Osteocyte (in vitro differentiated cells): ENCODE measurements around the gene OSBPL6. TPM values are rescaled to one million over a fixed set of nuclear protein-coding genes. Genes with fewer than 3 reads are reported as not detected.
"Not testable (repeated sequence)": the region's sequence is repeated elsewhere in the genome, so short reads cannot be mapped to it uniquely, and the experiment has no call there.

Experiments used
- DNase-seq: peaks from one replicate; pipeline ENCODE4 v3.0.0; 2021; ENCODE audit warnings: mixed read lengths; ENCODE audit not compliant: unreplicated experiment; ENCODE audit errors: extremely low spot score
- H3K27ac Mint-ChIP-seq: one replicate; pipeline ENCODE4 v1.8.0; 2021; ENCODE audit warnings: mild to moderate bottlenecking, mixed read lengths; ENCODE audit not compliant: unreplicated experiment
- H3K27me3 Mint-ChIP-seq: one replicate; pipeline ENCODE4 v1.8.0; 2021; ENCODE audit warnings: mixed read lengths; ENCODE audit not compliant: unreplicated experiment
- H3K36me3 Mint-ChIP-seq: one replicate; pipeline ENCODE4 v1.8.0; 2021; ENCODE audit warnings: mixed read lengths; ENCODE audit not compliant: unreplicated experiment
- H3K4me1 Mint-ChIP-seq: one replicate; pipeline ENCODE4 v1.8.0; 2021; ENCODE audit warnings: mixed read lengths; ENCODE audit not compliant: unreplicated experiment
- H3K4me3 Mint-ChIP-seq: one replicate; pipeline ENCODE4 v1.8.0; 2021; ENCODE audit warnings: mild to moderate bottlenecking, moderate library complexity, mixed read lengths; ENCODE audit not compliant: unreplicated experiment
- H3K9me3 Mint-ChIP-seq: one replicate; pipeline ENCODE4 v1.8.0; 2021; ENCODE audit warnings: mixed read lengths; ENCODE audit not compliant: unreplicated experiment
- CTCF ChIP-seq: fragments of 200-600 bp; sonication (generic); IDR thresholded peaks from 2 replicates; pipeline ENCODE4 v1.5.0; 2021; ENCODE audit warnings: antibody characterized with exemption, mild to moderate bottlenecking, moderate library complexity
- long read RNA-seq: library from polyadenylated mRNA; unstranded; transcript quantifications from one replicate; pipeline ENCODE4 v2.0.0, GENCODE V29; 2021
- total RNA-seq: library from RNA; stranded (reverse); gene quantifications from 2 replicates; pipeline ENCODE4 v1.2.1, GENCODE V29; 2021

Gene OSBPL6
- 3.7 and 3.9 TPM in 2 replicates for total RNA-seq
- long read RNA-seq, full-length matches to known transcripts, result 19 of 55 reads
- long read RNA-seq, partial matches to known transcripts, result 10 of 55 reads
- long read RNA-seq, other reads (novel, unspliced or antisense), result 26 of 55 reads

- peak within 1 kb of the TSS; percentile 86 for H3K4me3 Mint-ChIP-seq
- H3K4me1 Mint-ChIP-seq, result peaks cover 15% of the 10 kb centered on the region
- H3K9me3 Mint-ChIP-seq, result no peaks in the 10 kb centered on the region
- TF ChIP-seq CTCF, result peak; percentile 43
- peaks cover 8% of the 10 kb centered on the region for H3K27me3 Mint-ChIP-seq
- DNase-seq, result peak; percentile 93
- no peaks in the 10 kb centered on the region for H3K36me3 Mint-ChIP-seq
- peak within 1 kb of the TSS; percentile 86 for H3K27ac Mint-ChIP-seq
These were observed at the start of gene OSBPL6 for GRCh38 chr2:178193823-178194599. TSS of gene OSBPL6 (plus strand) at chr2:178194512. CDS start at chr2:178306185, 111,673 bp downstream.

GRCh38 chr2:178152033-178152432 is 42.3 kb upstream of the OSBPL6 start:
- Mint-ChIP-seq H3K4me1 (no peaks in the 10 kb centered on the region), H3K9me3 (peaks cover 9% of the 10 kb centered on the region), H3K4me3 (no peak overlapping the region), H3K27me3 (peaks cover 4% of the 10 kb centered on the region), H3K36me3 (no peaks in the 10 kb centered on the region), H3K27ac (no peak overlapping the region)
- no peak for DNase-seq
- no peak for TF ChIP-seq CTCF

GRCh38 chr2:178152542-178152941 is 41.8 kb upstream of the OSBPL6 start:
- Mint-ChIP-seq H3K4me1 (no peaks in the 10 kb centered on the region), H3K4me3 (no peak overlapping the region), H3K9me3 (peaks cover 9% of the 10 kb centered on the region), H3K36me3 (no peaks in the 10 kb centered on the region), H3K27me3 (peaks cover 5% of the 10 kb centered on the region), H3K27ac (no peak overlapping the region)
- TF ChIP-seq CTCF, result no peak
- no peak for DNase-seq

- no peak overlapping the region for H3K27ac Mint-ChIP-seq
- H3K4me1 Mint-ChIP-seq, result no peaks in the 10 kb centered on the region
- peaks cover 9% of the 10 kb centered on the region for H3K9me3 Mint-ChIP-seq
- TF ChIP-seq CTCF, result no peak
- no peaks in the 10 kb centered on the region for H3K36me3 Mint-ChIP-seq
- no peak for DNase-seq
- H3K4me3 Mint-ChIP-seq, result no peak overlapping the region
- H3K27me3 Mint-ChIP-seq, result peaks cover 4% of the 10 kb centered on the region
These were observed 41.3 kb upstream of the OSBPL6 start for GRCh38 chr2:178152977-178153376.

- not testable (repeated sequence) for H3K27ac Mint-ChIP-seq, H3K9me3 Mint-ChIP-seq, H3K4me1 Mint-ChIP-seq, H3K4me3 Mint-ChIP-seq, DNase-seq, H3K36me3 Mint-ChIP-seq
- peaks cover 11% of the 10 kb centered on the region for H3K27me3 Mint-ChIP-seq
These were observed 40.4 kb upstream of the OSBPL6 start for GRCh38 chr2:178153878-178154277.
